Pericardium fibroblast (primary cell): Measurements from ENCODE around the gene CEACAM16. TPM values are rescaled to one million over a fixed set of nuclear protein-coding genes. Genes with fewer than 3 reads are reported as not detected.

Experiments
- total RNA-seq: library from RNA; depleted of rRNA; stranded (reverse); fragments of >200 nt; gene quantifications from 2 replicates; pipeline ENCODE4 v1.2.3, GENCODE V29; 2015

Gene CEACAM16
- not detected in 2 replicates for total RNA-seq

DNA sequence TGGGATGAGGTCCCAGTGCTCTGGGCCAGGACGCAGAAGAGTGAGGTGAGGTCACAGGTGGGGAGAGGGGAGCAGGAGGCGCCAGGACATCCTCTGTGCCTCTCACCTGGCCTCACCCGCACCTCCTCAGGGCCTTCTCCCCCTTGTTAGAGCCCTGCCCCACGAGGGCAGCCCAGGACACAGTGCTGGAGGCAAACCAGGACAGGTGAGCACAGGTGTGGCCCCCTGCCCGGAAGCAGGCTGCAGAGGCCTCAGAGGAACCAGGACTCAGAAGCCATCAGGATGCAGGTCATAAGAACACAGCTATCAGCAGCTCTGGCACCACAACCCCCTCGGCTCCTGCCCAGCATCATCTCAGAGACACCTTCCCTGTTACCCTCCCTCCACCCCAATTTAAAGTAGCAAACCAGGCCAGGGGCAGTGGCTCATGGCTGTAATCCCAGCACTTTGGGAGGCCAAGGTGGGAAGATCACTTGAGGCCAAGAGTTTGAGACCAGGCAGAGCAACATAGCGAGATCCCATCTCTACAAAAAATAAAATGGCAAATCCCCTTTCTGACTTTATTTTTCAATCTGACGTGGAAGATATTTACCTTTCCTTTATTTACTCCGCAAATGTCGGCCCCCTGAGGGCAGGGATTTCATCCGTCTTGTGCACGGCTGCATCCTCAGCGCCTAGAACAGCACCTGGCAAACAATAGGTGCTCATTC, at the start of gene CEACAM16:
Gene CEACAM16 (plus strand): TSS at position 660 of the 710 bp plus-strand sequence. CDS start 2,306 bp downstream, outside the sequence.

DNA sequence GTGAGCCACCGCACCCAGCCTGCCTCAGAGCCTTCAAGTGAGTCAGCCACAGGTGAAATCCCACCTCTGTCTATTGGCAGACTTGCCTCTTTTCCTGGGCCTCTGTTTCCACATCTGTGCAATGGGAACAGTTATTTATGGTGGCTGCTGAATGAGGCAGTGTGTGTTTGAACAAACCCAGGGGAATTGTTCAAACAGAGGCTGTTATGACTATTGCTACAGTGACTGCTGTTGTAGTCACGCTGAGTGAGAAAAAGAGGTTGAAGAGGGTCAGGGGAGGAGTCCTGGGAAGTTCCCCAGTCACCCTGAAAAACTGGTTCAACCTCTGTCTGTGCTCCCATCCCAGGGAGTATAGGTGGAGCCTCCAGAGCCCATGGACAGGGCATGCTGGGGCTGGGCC, 27.6 kb upstream of the CEACAM16 start, which contains the start of gene CEACAM19:
Gene CEACAM19 (plus strand): TSS at position 83 of the 400 bp plus-strand sequence. CDS start 450 bp downstream, outside the sequence.

GRCh38 chr19:44748426-44749254, 49.7 kb downstream of the CEACAM16 start, which contains the start of gene BCL3:
TSS of gene BCL3 (plus strand) at chr19:44748708. CDS start at chr19:44748791, 83 bp downstream.

Other genes starting within 250 kb of the CEACAM16 start
- 5.7 and 7.1 TPM in 2 replicates for gene ZNF180, start 198.6 kb upstream of the CEACAM16 start, total RNA-seq
- not detected in 2 replicates for gene CEACAM20, start 169.5 kb upstream of the CEACAM16 start, total RNA-seq
- gene IGSF23, start 85.6 kb upstream of the CEACAM16 start, total RNA-seq: not detected in 2 replicates
- gene PVR, start 55.2 kb upstream of the CEACAM16 start, total RNA-seq: 16.8 and 42.7 TPM in 2 replicates
- 1.3 and 1.4 TPM in 2 replicates for gene CEACAM19, start 27.7 kb upstream of the CEACAM16 start, total RNA-seq
- 21.8 and 31.9 TPM in 2 replicates for gene BCL3, start 49.6 kb downstream of the CEACAM16 start, total RNA-seq
- gene CBLC, start 78.7 kb downstream of the CEACAM16 start, total RNA-seq: not detected in 2 replicates
- gene BCAM, start 110.0 kb downstream of the CEACAM16 start, total RNA-seq: 20.6 and 29.3 TPM in 2 replicates
- 76.9 and 163 TPM in 2 replicates for gene NECTIN2, start 147.1 kb downstream of the CEACAM16 start, total RNA-seq
- 47.9 and 51.1 TPM in 2 replicates for gene TOMM40, start 192.1 kb downstream of the CEACAM16 start, total RNA-seq
- gene APOE, start 206.6 kb downstream of the CEACAM16 start, total RNA-seq: 813 and 5,080 TPM in 2 replicates
- 14.1 and 28.8 TPM in 2 replicates for gene APOC1, start 215.5 kb downstream of the CEACAM16 start, total RNA-seq
- not detected in 2 replicates for gene APOC4, start 243.1 kb downstream of the CEACAM16 start, total RNA-seq
- gene APOC2, start 246.9 kb downstream of the CEACAM16 start, total RNA-seq: not detected in 2 replicates